ENCODE data around the gene CLASP1.
"Not testable (repeated sequence)": the region's sequence is repeated elsewhere in the genome, so short reads cannot be mapped to it uniquely, and the experiment has no call there.

CLASP1 gene

GRCh38 chr2:121565389-121566250, 83.6 kb downstream of the CLASP1 start:
- H3K4me3 ChIP-seq (ENCODE audit: low read depth, low read length), result no peak overlapping the region
- ChIA-PET POLR2A (interaction anchor here (0.6 kb wide), 1 partner anchor 1978 kb away, joined by 3 read pairs; no protein-coding TSS in a partner anchor), CTCF (interaction anchor here (1.4 kb wide), 1 partner anchor 30 kb away, joined by 5 read pairs; no protein-coding TSS in a partner anchor)
- no peak for TF ChIP-seq CTCF (IDR thresholded peaks at IDR 0.05; ENCODE audit: insufficient read depth, low read length, missing control alignments)
- no peak for DNase-seq (ENCODE audit: low read depth, low spot score)

GRCh38 chr2:121564905-121565304, 84.4 kb downstream of the CLASP1 start:
- TF ChIP-seq CTCF (IDR thresholded peaks at IDR 0.05; ENCODE audit: insufficient read depth, low read length, missing control alignments), result no peak
- POLR2A ChIA-PET, result interaction anchor here (0.6 kb wide), 1 partner anchor 1979 kb away, joined by 3 read pairs; no protein-coding TSS in a partner anchor
- H3K4me3 ChIP-seq (ENCODE audit: low read depth, low read length), result no peak overlapping the region
- DNase-seq (ENCODE audit: low read depth, low spot score), result no peak
- CTCF ChIA-PET, result no interaction called here

- CTCF ChIA-PET, result interaction anchor here (1.0 to 1.1 kb wide), 2 partner anchors 23 to 26 kb away, joined by 3 read pairs; no protein-coding TSS in a partner anchor
- POLR2A ChIA-PET; H3K4me3 ChIP-seq (ENCODE audit: low read depth, low read length); DNase-seq (ENCODE audit: low read depth, low spot score): not testable (repeated sequence)
Measured at GRCh38 chr2:121563754-121564153, 85.5 kb downstream of the CLASP1 start.

GRCh38 chr2:121562269-121563176, 86.7 kb downstream of the CLASP1 start:
- no peak for TF ChIP-seq CTCF (IDR thresholded peaks at IDR 0.05; ENCODE audit: insufficient read depth, low read length, missing control alignments)
- ChIA-PET CTCF (interaction anchor here (1.0 to 1.5 kb wide), 2 partner anchors 11 to 24 kb away, joined by 3 read pairs; no protein-coding TSS in a partner anchor), POLR2A (no interaction called here)
- no peak overlapping the region for H3K4me3 ChIP-seq (ENCODE audit: low read depth, low read length)
- no peak for DNase-seq (ENCODE audit: low read depth, low spot score)

- no peak for TF ChIP-seq CTCF (IDR thresholded peaks at IDR 0.05; ENCODE audit: insufficient read depth, low read length, missing control alignments)
- CTCF ChIA-PET, result interaction anchor here (0.7 to 1.5 kb wide), 3 partner anchors 12 to 159 kb away, joined by 3 to 4 read pairs (median 3); no protein-coding TSS in a partner anchor
- POLR2A ChIA-PET, result no interaction called here
- DNase-seq (ENCODE audit: low read depth, low spot score), result no peak
- H3K4me3 ChIP-seq (ENCODE audit: low read depth, low read length), result no peak overlapping the region
Measured at GRCh38 chr2:121561617-121562268, 87.5 kb downstream of the CLASP1 start.

- H3K4me3 ChIP-seq (ENCODE audit: low read depth, low read length), result no peak overlapping the region
- POLR2A ChIA-PET, result no interaction called here
- TF ChIP-seq CTCF (IDR thresholded peaks at IDR 0.05; ENCODE audit: insufficient read depth, low read length, missing control alignments), result no peak
- CTCF ChIA-PET, result interaction anchor here (0.6 to 1.2 kb wide), 2 partner anchors 12 to 13 kb away, joined by 3 to 4 read pairs; no protein-coding TSS in a partner anchor
- no peak for DNase-seq (ENCODE audit: low read depth, low spot score)
Measured at GRCh38 chr2:121558329-121558728, 90.9 kb downstream of the CLASP1 start.
